COLO668 (cell line): ENCODE results near the gene KIAA1586.

ENCODE experiments used
- DNase-seq: peaks from one replicate; lab custom pipeline; 2025; ENCODE audit not compliant: unreplicated experiment; lab: John Stamatoyannopoulos, UW

Gene KIAA1586

GRCh38 chr6:57097596-57097995, 51.1 kb downstream of the KIAA1586 start:
- no peak for DNase-seq

- DNase-seq, result no peak
Observed at GRCh38 chr6:57102976-57103375, 56.5 kb downstream of the KIAA1586 start.

- no peak for DNase-seq
Observed at GRCh38 chr6:57104336-57104735, 57.8 kb downstream of the KIAA1586 start.
